Erythroblast (primary cell): ENCODE results near the gene CYFIP2.
"Not testable (repeated sequence)": the region's sequence is repeated elsewhere in the genome, so short reads cannot be mapped to it uniquely, and the experiment has no call there.

Source experiments
- DNase-seq, 2 experiments: peaks; one replicate each; lab custom pipeline; 2025; lab: John Stamatoyannopoulos, UW
- GATA1 ChIP-seq: IDR thresholded peaks from 2 replicates; pipeline ENCODE4 v1.6.1; 2011; ENCODE audit warnings: low read depth, mild to moderate bottlenecking, control low read depth, low read length, moderate library complexity
- POLR2A ChIP-seq: IDR thresholded peaks from 2 replicates; pipeline ENCODE4 v1.6.1; 2011; ENCODE audit warnings: mild to moderate bottlenecking, low read length

Gene CYFIP2

DNA sequence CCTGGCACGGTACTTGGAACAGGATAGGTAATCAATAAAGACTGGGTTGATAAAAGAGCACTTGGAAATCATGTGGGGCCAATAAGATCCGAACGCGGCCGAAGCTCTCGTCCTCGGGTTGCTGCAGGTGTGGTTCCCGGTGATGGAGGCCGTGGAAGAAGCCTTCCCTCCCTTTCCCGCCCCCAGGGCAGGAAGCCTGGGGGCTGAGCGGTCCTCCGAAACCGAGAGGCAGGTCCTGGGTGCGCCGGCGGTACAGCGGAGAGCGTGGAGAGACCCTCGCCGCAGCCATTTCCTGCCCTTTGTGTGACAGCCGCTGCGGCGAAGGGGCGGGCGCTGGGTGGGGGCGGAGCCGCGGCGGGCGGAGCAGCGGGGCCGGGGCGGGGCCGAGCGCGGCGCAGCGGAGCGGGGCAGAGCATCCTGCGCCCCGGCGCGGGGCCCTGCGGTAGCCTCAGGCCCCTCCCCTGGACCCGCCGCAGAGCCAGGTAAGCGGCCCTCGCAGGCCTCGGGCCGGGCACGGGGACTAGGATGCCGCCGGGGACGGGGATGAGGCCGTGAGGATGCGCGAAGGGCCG lies at the start of gene CYFIP2:
Gene CYFIP2, plus strand, starts transcription at position 410 of the 572 bp plus-strand sequence. CDS start 19,239 bp downstream, outside the sequence.
- peak; percentile 56 to 74 for DNase-seq
- TF ChIP-seq GATA1 (no peak), POLR2A (no peak)

DNA sequence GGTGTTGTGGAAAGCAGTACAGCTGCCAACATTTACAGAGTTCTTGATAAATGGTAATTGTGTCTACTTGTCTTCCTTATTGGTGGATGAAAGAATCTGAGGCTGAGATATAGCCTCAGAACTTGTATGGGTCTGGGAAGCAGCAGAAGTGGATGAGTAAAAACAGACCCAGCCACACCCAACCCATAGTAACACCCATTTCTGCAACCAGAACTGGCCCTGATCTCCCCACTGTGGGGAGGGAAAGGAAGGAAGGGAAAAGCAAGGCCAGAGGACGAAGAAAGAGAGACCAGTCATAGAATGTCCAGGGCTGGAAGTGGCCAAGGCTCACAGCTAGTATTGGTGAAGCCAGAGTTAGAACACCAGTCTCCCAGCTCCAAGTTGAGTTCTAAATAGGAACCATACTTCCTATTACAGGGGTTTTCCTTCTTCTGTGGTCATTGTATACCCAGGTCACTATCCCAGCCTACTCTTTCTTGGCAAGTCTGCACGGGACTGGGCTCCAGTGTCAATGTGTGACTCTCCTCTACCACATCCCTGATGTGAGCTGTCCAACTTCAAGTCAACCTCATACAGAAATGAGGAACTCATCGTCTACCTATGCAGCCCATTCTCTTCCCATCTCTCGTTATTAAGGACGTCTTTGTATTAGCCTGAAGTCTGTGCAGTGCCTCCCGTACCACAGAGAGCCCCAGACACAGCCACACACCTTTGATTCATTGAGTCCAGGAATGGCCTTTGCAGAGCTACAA lies 49.4 kb upstream of the CYFIP2 start:
- no peak for DNase-seq
- no peak for TF ChIP-seq GATA1
- TF ChIP-seq POLR2A: no peak

DNA sequence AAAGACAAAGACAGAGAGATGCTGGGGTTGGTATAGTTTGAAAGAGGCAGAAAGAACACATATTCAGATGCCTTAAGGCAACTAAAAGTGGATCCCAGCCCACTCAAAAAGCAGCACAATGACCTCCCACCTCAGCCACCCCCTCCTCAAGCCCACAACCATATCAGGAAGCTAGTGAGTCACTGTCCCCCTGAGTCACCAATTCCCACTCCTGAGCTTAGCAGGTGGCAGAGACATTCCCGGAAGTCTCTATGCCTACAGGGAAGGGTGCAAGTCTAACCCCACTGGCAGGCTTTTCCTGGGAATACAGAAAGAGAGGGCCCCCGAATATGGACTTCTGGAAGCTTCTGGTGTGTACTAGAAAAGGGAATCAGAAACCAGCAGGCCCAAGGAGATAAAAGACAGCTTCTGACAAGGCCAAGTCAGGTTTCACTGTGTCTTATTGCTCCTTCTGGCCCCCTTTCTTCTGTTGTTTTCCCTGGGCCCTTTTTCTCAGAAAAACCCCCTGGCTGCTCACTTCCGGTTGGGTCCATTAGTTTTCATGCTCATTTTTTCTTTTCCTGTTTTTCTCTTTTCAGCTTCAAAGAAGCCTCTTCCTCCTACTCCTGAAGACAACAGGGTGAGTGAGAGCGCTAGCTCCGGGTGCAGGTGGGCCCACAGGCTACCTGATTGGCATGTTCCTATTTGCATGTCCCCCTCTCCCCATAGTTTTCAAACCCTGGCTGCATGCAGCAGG lies 48.5 kb upstream of the CYFIP2 start:
- TF ChIP-seq POLR2A (no peak), GATA1 (no peak)
- no peak for DNase-seq

DNA sequence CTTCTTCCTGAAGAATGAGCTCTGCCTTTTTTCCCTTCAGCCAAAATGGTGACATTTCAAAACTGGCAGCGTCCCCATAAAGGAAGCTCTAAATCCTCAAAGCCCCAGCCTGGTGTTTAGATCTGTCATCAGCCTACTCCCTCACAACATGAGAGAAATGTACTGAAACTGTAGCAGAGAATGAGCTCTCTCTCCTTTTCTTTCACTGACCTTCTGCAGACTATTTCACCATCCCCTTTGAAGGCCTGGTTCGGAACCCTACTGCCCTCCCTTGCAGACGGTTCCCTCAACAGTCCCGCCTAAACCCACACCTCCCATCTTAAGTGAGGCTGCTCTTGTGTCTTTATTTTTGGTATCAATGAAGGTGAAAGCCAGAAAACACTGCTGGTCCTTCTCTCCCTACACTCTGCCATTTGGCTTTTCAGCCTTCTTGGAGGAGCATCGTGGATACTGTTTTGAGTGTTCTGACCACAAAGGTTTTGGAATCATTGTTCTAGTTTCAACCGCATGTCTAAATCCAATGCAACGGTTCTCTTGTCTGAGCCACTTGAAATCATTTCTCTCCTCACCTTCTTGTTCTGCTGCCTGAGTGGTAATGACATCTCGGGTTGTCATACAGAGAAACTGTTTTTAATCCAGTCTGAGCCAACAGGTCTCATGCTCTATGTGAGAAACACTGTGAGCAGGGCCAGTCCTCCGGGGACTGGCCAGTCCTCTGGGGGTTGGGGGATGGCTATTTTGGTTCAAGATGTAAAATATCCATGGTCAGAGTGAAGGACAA lies 46.2 kb upstream of the CYFIP2 start:
- DNase-seq: no peak
- TF ChIP-seq GATA1 (no peak), POLR2A (no peak)

DNA sequence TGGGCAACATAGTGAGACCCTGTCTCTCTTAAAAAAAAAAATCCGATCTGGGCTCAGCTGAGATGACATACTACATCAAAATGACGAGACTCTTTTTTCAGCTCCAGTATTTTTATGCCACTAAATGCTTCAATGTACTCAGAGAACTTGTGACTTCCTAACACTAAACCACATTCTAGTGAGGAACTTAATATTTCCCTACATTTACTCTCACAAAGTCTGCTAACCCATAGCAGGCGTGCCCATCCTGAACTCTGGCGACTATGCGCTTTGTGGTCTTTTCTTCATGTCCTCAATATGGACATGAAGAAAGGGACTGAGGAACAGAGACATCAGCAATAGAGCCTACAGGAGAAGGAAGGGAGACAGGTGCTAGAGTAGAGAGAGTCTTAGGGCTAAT lies 44.0 kb upstream of the CYFIP2 start:
- DNase-seq: no peak

DNA sequence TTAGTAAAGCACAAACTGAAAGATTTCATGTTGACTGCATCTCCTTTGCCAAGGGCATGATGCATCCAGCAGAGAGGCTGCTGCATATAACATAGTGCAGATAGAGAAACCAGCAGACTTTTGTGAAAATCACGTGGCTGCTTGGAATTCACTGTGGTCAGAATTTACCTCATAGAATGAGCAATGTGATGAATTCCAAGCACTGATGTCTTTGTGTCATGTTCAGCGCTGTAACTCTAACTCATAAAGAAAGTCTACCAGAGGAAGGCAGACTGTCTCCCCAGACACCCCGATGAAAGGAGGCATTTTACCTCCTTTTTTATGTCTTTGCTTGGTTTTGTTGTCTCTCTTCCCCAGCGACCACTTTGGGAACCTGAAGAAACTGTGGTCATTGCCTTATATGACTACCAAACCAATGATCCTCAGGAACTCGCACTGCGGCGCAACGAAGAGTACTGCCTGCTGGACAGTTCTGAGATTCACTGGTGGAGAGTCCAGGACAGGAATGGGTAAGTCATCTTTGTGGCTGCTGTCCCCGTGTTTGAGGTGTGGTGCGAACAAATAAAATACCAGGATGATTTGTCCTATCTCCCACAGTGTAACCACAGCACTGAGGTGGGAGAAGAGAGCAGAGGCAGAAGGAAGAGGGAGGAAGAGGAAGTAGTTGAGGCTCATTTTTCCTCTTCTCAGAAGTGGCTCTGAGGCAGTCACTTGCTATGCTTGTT lies 43.3 kb upstream of the CYFIP2 start:
- TF ChIP-seq POLR2A: no peak
- no peak for TF ChIP-seq GATA1

More for the DNA sequence above, 44.0 kb upstream of the CYFIP2 start:
- TF ChIP-seq GATA1 (no peak), POLR2A (no peak)

DNA sequence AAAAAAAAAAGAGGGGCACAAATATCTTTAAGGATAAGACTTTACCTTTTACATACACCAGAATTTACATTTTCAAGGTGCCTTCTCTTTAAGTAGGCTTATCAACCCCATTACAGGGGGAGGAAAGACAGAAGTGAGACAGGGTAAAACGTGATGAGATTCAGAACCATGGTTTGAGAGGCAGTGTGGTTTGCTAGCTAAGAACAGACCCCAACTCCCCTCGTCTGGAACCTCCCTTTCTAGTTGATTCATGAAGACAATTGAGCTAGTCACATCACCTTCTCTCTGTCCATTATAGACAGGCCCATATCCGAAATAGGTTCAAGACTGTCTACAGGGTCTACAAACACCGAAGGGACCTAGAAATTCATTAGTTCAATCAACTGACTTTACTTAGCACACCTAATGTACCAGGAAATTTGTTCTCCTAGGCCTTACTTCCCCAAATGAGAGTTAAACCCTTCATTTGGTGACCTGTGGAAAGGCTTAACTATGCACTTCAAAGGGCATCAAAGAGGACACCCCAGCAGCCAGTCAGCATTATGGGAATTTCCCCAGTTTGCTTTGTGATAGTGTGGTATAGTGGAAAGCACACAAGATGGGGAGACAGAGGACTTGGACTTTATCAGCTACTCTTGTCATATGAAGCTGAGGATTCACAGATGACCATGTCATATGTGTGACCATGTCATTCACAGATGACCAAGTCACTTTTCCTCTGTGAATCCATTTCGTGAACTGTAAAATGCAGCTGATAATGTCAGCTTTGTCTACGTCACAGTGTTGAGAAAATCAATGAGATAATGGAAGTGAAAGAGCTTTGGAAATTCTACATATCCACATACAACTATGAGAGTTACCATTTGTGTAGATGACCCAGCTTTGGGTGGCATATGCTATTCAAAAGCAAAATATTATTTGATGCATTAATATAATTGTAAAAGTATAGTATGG lies 40.2 kb upstream of the CYFIP2 start:
- TF ChIP-seq POLR2A (no peak), GATA1 (no peak)
- DNase-seq: no peak

More for the DNA sequence above, 43.3 kb upstream of the CYFIP2 start:
- no peak for DNase-seq

DNA sequence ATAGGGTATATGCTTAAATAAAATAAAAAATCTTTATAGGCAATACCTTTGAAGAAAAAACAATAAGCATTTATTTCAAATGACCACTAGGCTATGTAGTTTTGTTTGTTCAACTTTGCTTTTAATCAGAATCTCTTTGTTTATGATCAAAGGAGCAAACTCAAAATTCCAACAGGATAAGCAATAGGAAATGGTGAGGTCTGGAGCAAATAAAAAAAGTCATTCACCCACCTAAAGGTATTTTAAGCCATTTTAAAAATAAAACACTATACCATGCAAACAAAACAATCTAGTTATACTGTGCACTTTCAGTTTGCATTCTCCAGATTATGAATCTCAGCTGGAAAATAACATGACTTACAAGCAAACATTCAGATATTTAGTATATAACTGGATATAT lies 35.3 kb upstream of the CYFIP2 start:
- TF ChIP-seq POLR2A (no peak), GATA1 (no peak)
- no peak for DNase-seq

DNA sequence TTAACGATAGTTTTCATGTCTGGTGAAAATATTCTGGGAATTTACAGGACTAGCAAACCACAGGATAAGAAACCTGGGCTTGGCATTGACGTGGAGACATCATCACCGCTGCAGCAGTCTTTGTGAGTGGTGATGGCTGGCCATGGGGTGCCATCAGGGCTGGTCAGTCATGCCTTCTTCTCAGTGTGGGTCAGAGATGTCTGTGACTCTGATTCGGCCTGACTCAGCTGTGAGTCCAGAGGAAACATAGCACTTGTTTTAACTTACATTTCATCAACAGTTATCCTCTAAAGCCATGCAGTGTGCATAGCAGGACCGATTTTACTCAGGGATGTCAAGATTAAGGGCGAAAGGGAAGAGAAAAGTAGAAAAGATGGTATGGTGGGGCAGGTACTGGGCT lies 33.2 kb upstream of the CYFIP2 start:
- no peak for DNase-seq

DNA sequence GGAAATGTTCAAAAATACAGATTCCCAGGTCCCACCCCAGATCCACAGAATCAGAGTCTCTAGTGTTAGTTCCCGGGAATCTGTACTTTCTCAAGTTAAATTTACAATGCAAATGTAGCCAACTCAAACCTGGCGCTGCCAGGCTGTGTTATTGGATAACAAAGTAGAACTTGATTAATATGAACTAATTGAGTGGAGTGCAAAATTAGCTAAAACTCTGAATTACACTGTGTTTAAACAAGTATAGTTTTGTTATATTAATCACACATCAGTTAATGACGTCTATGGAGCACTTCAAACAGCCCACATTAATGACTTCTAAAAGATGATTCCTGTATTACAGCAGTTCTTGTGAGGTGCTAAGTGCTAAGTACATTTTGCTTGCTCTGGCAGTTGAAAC lies 32.4 kb upstream of the CYFIP2 start:
- no peak for DNase-seq
- TF ChIP-seq GATA1 (no peak), POLR2A (no peak)

More for the DNA sequence above, 33.2 kb upstream of the CYFIP2 start:
- TF ChIP-seq GATA1 (no peak), POLR2A (no peak)

DNA sequence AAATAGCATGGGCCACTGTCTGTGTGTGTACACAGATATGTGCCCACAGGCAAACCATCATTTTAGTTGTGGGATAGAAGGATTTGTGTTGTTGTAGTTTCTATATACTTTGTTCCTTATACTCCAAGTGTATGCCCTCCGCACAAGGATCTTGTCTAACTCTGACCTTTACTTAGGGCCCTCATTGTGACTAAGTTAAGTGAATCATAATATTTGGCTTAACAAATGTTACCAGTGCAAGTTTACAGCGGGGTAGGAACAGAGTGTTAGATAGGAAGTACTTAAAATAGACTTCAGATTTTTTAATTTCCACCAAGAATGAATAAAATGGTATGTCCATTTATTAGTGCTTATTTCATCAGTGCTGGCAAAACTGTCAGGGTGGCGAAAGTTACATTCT lies 29.5 kb upstream of the CYFIP2 start:
- TF ChIP-seq GATA1: no peak
- no peak for TF ChIP-seq POLR2A
- DNase-seq: no peak

DNA sequence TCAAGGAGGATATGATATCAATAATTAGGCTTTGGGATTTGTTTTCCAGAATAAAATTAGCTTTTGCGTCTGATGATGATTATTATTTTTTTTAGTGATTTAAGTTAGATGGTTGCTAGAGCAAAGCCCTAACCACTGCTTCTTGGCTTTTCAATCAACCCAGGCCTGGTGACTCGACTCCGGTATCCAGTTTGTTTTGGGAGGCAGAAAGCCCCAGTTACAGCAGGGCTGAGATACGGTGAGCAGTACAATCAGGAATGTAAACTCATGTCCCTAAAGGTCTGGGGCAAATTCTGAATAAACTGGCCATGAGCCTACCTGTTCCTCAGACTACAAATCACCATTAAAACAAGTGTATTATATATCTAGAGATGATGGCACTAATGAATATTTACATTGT lies 24.4 kb upstream of the CYFIP2 start:
- no peak for DNase-seq
- TF ChIP-seq GATA1 (no peak), POLR2A (no peak)

DNA sequence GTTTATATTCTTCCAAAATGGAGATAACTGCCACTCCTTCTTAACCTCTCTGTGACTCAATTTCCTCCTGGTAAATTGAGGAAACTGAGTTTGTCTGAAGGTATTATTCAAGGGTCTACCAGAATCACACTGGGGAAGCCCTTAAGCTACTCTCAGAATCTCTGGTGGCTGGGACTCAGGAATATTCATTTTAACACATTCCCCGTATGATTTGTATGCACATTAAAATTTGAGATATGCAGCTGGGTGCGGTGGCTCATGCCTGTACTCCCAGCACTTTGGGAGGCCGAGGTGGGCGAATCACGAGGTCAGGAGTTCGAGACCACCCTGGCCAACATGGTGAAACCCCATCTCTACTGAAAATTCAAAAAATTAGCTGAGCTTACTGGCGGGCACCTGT lies 21.2 kb upstream of the CYFIP2 start:
- not testable (repeated sequence) for DNase-seq
